Transverse colon (tissue), 4 donors: ENCODE measurements around the gene PRSS48. TPM values are rescaled to one million over a fixed set of nuclear protein-coding genes. Genes with fewer than 3 reads are reported as not detected.
"Not testable (repeated sequence)": the region's sequence is repeated elsewhere in the genome, so short reads cannot be mapped to it uniquely, and the experiment has no call there.

Experiments
- DNase-seq: peaks from one replicate; pipeline ENCODE4 v3.0.0-alpha.2; 2019
- H3K27ac ChIP-seq, 4 donors: fragments of 200-600 bp; sonication (generic); 2 replicates each; pipeline ENCODE4 v1.5.1; 2016 to 2018; ENCODE audit warnings: inconsistent platforms in 4 of 4
- H3K27me3 ChIP-seq: fragments of 200-600 bp; sonication (generic); 2 replicates; pipeline ENCODE4 v1.5.1; 2017; ENCODE audit warnings: inconsistent platforms
- H3K36me3 ChIP-seq, 4 donors: fragments of 200-600 bp; sonication (generic); 2 replicates each; pipeline ENCODE4 v1.5.1; 2017 to 2019; ENCODE audit warnings: inconsistent platforms in 4 of 4
- H3K4me1 ChIP-seq, 4 donors: fragments of 200-600 bp; sonication (generic); 2 replicates each; pipeline ENCODE4 v1.5.1; 2017 to 2020; ENCODE audit warnings: inconsistent platforms in 4 of 4
- H3K4me3 ChIP-seq, 4 donors: fragments of 200-600 bp; sonication (generic); 1 replicate in 1 of 4; 2 replicates in 3 of 4; pipeline versions ENCODE4 v1.5.1 to v1.6.1; 2017 to 2019; ENCODE audit warnings: inconsistent platforms in 4 of 4
- H3K9me3 ChIP-seq, 2 donors: fragments of 200-600 bp; sonication (generic); 2 replicates each; pipeline ENCODE4 v1.5.1; 2017 to 2019; ENCODE audit warnings: inconsistent platforms in 2 of 2
- CTCF ChIP-seq, 5 experiments: fragments of 200-600 bp in 3 of 5; fragments of 450-650 bp in 2 of 5; sonication (generic) in 3 of 5; IDR thresholded peaks; 1 replicate in 2 of 5; 2 replicates in 3 of 5; pipeline ENCODE4 v1.5.1; 2016 to 2017; ENCODE audit warnings: antibody characterized with exemption in 5 of 5, inconsistent platforms in 3 of 5, mild to moderate bottlenecking in 2 of 5, moderate library complexity in 1 of 5
- EP300 ChIP-seq: sonication (generic); formaldehyde crosslinking; IDR thresholded peaks from one replicate; pipeline ENCODE4 v1.6.1; 2017; ENCODE audit warnings: antibody characterized with exemption, low read depth
- POLR2A ChIP-seq: fragments of 450-650 bp; IDR thresholded peaks from one replicate; pipeline ENCODE4 v1.6.1; 2016; ENCODE audit warnings: antibody characterized with exemption, mild to moderate bottlenecking, moderate library complexity
- POLR2AphosphoS5 ChIP-seq, 3 donors: sonication (generic); formaldehyde crosslinking; IDR thresholded peaks; one replicate each; pipeline ENCODE4 v1.6.1; 2016; ENCODE audit warnings: antibody characterized with exemption in 3 of 3
- WGBS, 2 donors: methylation state at CpG; one replicate each; pipeline ENCODE4 v1.1.5; 2018; ENCODE audit warnings: low coverage in 1 of 2; 5-methylcytosine and 5-hydroxymethylcytosine counted together
- in situ Hi-C, 4 donors: fragments of 200-750 bp; cut with MboI; loops; one replicate each; pipeline versions ENCODE4 v1.15.0 to v1.15.1; 2017; ENCODE audit warnings: low sequenced_read_pairs in 3 of 4, low pct_ligation_motif_present in 1 of 4, low pct_unique_long_range_greater_than_20kb in 1 of 4
- intact Hi-C: fragments of 100-400 bp; cut with DNase I; formaldehyde crosslinking; loops from one replicate; pipeline ENCODE4 v1.15.1; 2023; ENCODE audit warnings: low total_unique reads
- total RNA-seq, 4 donors: library from RNA; depleted of rRNA; stranded (reverse); fragments of >200 nt; gene quantifications; one replicate each; pipeline ENCODE4 v1.1.0, GENCODE V29; 2016

The PRSS48 gene
- total RNA-seq, 4 donors from 2014 or later: not detected

DNA sequence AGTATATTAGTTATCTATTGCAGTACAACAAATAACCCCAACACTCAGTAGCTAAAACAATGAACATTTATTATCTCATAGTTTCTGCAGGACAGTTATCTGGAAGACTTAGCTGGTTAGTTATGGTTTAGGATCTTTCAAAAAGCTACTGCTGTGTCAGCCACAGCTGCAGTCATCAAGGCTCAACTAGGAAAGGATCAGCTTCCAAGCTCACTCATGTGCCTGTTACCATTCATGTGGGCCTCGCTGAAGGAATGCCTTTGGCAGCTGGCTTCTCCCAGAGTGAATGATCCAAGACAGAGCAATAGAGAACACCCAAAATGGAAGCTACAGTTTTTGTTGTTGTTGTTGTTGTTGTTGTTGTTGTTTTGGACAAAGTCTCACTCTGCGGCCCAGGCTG lies 13.5 kb upstream of the PRSS48 start:
- no peak for DNase-seq
- WGBS, 2 donors: 92% methylated on average over 2 of the region's 2 CpGs; no CpG with 5 or more reads in 1 of the 2 donors
- H3K36me3 ChIP-seq: no peaks in the 10 kb centered on the region
- H3K4me1 ChIP-seq: peaks cover 0 to 16% (median 0%) of the 10 kb centered on the region in 4 donors
- intact Hi-C loops (no loop called here), in situ Hi-C loops (loop anchor here in 1 of 4 donors (25.0 kb wide), 1 partner anchor 99 kb away; no protein-coding TSS in a partner anchor)
- no peaks in the 10 kb centered on the region for H3K27me3 ChIP-seq
- H3K9me3 ChIP-seq: no peaks in the 10 kb centered on the region
- no peak overlapping the region for H3K4me3 ChIP-seq
- no peak overlapping the region for H3K27ac ChIP-seq
- TF ChIP-seq POLR2AphosphoS5 (IDR thresholded peaks at IDR 0.05): no peak
- TF ChIP-seq POLR2A: no peak
- TF ChIP-seq CTCF (IDR thresholded peaks at IDR 0.05): no peak
- no peak for TF ChIP-seq EP300

DNA sequence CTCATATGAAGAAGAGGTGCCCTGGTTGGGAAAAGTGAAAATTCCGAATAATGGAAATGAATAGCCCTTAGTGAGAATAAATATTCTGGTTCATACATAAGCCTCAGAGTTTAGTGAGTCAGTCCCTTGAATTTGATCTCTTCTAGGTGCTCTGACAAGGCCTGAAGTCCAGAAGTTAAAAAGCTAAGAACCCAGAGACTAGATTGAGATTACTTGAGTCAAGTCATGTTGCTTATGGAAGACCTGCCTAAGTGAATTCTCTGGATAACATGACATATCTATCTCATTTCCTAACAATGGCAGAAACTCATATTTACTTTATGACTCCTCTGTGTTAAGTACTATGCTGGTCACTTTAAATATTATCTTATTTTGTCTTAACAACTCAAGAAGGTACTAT lies 10.5 kb upstream of the PRSS48 start:
- 81 to 91% methylated on average over 1 of the region's 1 CpG for WGBS, 2 donors
- TF ChIP-seq POLR2AphosphoS5 (IDR thresholded peaks at IDR 0.05): no peak
- no peak for TF ChIP-seq CTCF (IDR thresholded peaks at IDR 0.05)
- no peak for TF ChIP-seq EP300
- TF ChIP-seq POLR2A: no peak
- H3K4me1 ChIP-seq: peaks cover 0 to 16% (median 0%) of the 10 kb centered on the region in 4 donors
- no peak overlapping the region for H3K4me3 ChIP-seq
- H3K36me3 ChIP-seq: no peaks in the 10 kb centered on the region
- in situ Hi-C loops (loop anchor here in 1 of 4 donors (25.0 kb wide), 1 partner anchor 96 kb away; no protein-coding TSS in a partner anchor), intact Hi-C loops (no loop called here)
- no peaks in the 10 kb centered on the region for H3K9me3 ChIP-seq
- no peaks in the 10 kb centered on the region for H3K27me3 ChIP-seq
- H3K27ac ChIP-seq: no peak overlapping the region
- no peak for DNase-seq

DNA sequence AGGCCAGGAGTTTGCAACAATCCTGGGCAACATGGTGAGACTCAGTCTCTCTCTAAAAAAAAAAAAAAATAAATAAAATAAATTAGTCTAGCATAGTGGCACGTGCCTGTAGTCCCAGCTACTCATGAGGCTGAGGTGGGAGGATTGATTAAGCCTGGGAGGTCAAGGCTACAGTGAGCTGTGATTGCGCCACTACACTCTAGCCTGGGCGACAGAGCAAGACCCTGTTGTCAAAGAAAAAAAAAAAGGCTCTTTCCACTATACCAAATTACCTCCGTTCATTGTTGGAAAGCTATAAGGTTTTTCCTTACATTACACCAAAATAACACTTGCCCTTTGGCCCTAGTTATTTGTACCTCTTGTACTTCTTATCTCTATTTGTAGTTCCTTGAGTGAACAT lies 9.9 kb upstream of the PRSS48 start:
- in situ Hi-C loops (loop anchor here in 1 of 4 donors (25.0 kb wide), 1 partner anchor 95 kb away; no protein-coding TSS in a partner anchor), intact Hi-C loops (no loop called here)
- WGBS, 2 donors: 73 to 80% methylated on average over 4 of the region's 4 CpGs
- H3K27ac ChIP-seq: no peak overlapping the region
- H3K4me1 ChIP-seq: peaks cover 0 to 15% (median 0%) of the 10 kb centered on the region in 4 donors
- no peaks in the 10 kb centered on the region for H3K9me3 ChIP-seq
- H3K36me3 ChIP-seq: no peaks in the 10 kb centered on the region
- no peaks in the 10 kb centered on the region for H3K27me3 ChIP-seq
- no peak overlapping the region for H3K4me3 ChIP-seq
- TF ChIP-seq POLR2A (no peak), EP300 (no peak), POLR2AphosphoS5 (IDR thresholded peaks at IDR 0.05) (no peak), CTCF (IDR thresholded peaks at IDR 0.05) (no peak)
- no peak for DNase-seq

- Histone ChIP-seq H3K4me1 (peaks cover 0 to 12% (median 0%) of the 10 kb centered on the region in 4 donors), H3K36me3 (no peaks in the 10 kb centered on the region), H3K4me3 (no peak overlapping the region), H3K9me3 (no peaks in the 10 kb centered on the region), H3K27ac (no peak overlapping the region), H3K27me3 (no peaks in the 10 kb centered on the region)
- intact Hi-C loops: no loop called here
- in situ Hi-C loops: loop anchor here in 1 of 4 donors (25.0 kb wide), 1 partner anchor 94 kb away; no protein-coding TSS in a partner anchor
- 74 to 86% methylated on average over 6 to 7 of the region's 7 CpGs for WGBS, 2 donors
- no peak for DNase-seq
- no peak for TF ChIP-seq POLR2A
- no peak for TF ChIP-seq POLR2AphosphoS5 (IDR thresholded peaks at IDR 0.05)
- no peak for TF ChIP-seq CTCF (IDR thresholded peaks at IDR 0.05)
- TF ChIP-seq EP300: no peak
These were observed 9.0 kb upstream of the PRSS48 start for GRCh38 chr4:151267822-151268535.

DNA sequence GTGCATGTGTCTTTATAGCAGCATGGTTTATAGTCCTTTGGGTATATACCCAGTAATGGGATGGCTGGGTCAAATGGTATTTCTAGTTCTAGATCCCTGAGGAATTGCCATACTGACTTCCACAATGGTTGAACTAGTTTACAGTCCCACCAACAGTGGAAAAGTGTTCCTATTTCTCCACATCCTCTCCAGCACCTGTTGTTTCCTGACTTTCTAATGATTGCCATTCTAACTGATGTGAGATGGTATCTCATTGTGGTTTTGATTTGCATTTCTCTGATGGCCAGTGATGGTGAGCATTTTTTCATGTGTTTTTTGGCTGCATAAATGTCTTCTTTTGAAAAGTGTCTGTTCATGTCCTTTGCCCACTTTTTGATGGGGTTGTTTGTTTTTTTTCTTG lies 8.1 kb upstream of the PRSS48 start:
- H3K27me3 ChIP-seq, intact Hi-C loops, H3K36me3 ChIP-seq, DNase-seq, H3K27ac ChIP-seq, H3K4me3 ChIP-seq, H3K9me3 ChIP-seq: not testable (repeated sequence)
- peaks cover 0 to 14% (median 0%) of the 10 kb centered on the region in 4 donors for H3K4me1 ChIP-seq
- in situ Hi-C loops: loop anchor here in 1 of 4 donors (25.0 kb wide), 1 partner anchor 93 kb away; no protein-coding TSS in a partner anchor
